K562 (cell line): ENCODE measurements around the gene GLIS1. TPM values are rescaled to one million over a fixed set of nuclear protein-coding genes. Genes with fewer than 3 reads are reported as not detected.
A peak's percentile ranks its signal among the peaks of the same experiment; 100 is the strongest.

Experiments used
- ATAC-seq: fragments of 200-7000 bp; cut with Tn5 transposase; 3 replicates; pipeline ENCODE4 v1.9.1; 2020; ENCODE audit warnings: moderate library complexity
- BruUV-seq: library from RNA; stranded (reverse); fragments of 400-500 nt; replicated peaks from 2 replicates; lab custom pipeline; 2021; lab: Mats Ljungman, UMichigan
- CTCF ChIA-PET: fragments of 300-600 bp; formaldehyde crosslinking; extraction: SDS; loops from one replicate; lab custom pipeline; 2021; ENCODE audit warnings: low intra/inter-chr PET ratio; lab: Yijun Ruan, JAX
- POLR2A ChIA-PET: fragments of 300-600, 350-650 bp; sonication (Branson Sonifier 250); formaldehyde crosslinking; extraction: SDS; loops from one replicate; lab custom pipeline; 2021; ENCODE audit warnings: antibody characterized with exemption, inconsistent platforms; lab: Yijun Ruan, JAX
- DNase-seq, 4 experiments: peaks; one replicate each; pipeline versions ENCODE4 v3.0.0 to v3.0.0-alpha.2; 2011 to 2018; ENCODE audit warnings: low spot score in 3 of 4, mixed read lengths in 3 of 4; ENCODE audit errors: extremely low read depth in 1 of 4
- FAIRE-seq: peaks from 2 replicates; lab custom pipeline; 2011; peaks lifted over from hg19 to GRCh38; lab: Jason Lieb, UNC
- H2AFZ ChIP-seq: 2 replicates; pipeline ENCODE4 v1.6.0; 2011; ENCODE audit warnings: low read depth, low read length, control low read depth, inconsistent platforms
- H3K27ac ChIP-seq: fragments of 200-600 bp; 3 replicates; pipeline ENCODE4 v1.8.0; 2011; ENCODE audit warnings: low read depth, mild to moderate bottlenecking, control low read depth, inconsistent platforms, low read length, moderate library complexity, mixed read lengths; ENCODE audit errors: extremely low read depth
- H3K27me3 ChIP-seq, 2 experiments: fragments of 300-600 bp in 1 of 2; 2 replicates in 1 of 2; 3 replicates in 1 of 2; pipeline versions ENCODE4 v1.6.0 to v1.8.0; 2011; ENCODE audit warnings: inconsistent platforms in 2 of 2, low read length in 2 of 2, mild to moderate bottlenecking in 1 of 2, mixed read lengths in 1 of 2, moderate library complexity in 1 of 2; ENCODE audit not compliant: control insufficient read depth in 2 of 2, insufficient read depth in 2 of 2
- H3K36me3 ChIP-seq: fragments of 300-600 bp; 3 replicates; pipeline ENCODE4 v1.8.0; 2011; ENCODE audit warnings: mild to moderate bottlenecking, low read length, inconsistent platforms; ENCODE audit not compliant: control insufficient read depth, insufficient read depth
- H3K4me1 ChIP-seq, 2 experiments: fragments of 200-600 bp in 1 of 2; replicated peaks in 1 of 2; 2 replicates in 1 of 2; 3 replicates in 1 of 2; pipeline versions ENCODE4 v1.5.1 to v1.8.0; 2011; ENCODE audit warnings: inconsistent platforms in 2 of 2, low read length in 2 of 2, mild to moderate bottlenecking in 1 of 2, mixed read lengths in 1 of 2, moderate library complexity in 1 of 2; ENCODE audit not compliant: control insufficient read depth in 2 of 2, insufficient read depth in 2 of 2
- H3K4me2 ChIP-seq: 2 replicates; pipeline ENCODE4 v1.6.1; 2011; ENCODE audit warnings: low read length, control low read depth, inconsistent platforms, mixed read lengths; ENCODE audit not compliant: insufficient read depth
- H3K4me3 ChIP-seq: fragments of 200-600 bp; sonication (generic), shearing (Covaris generic); 2 replicates; pipeline ENCODE4 v1.5.1; 2016; ENCODE audit warnings: control low read depth, inconsistent platforms
- H3K79me2 ChIP-seq: fragments of 200-600 bp; 3 replicates; pipeline ENCODE4 v1.8.0; 2011; ENCODE audit warnings: low read length, inconsistent platforms; ENCODE audit not compliant: control insufficient read depth, insufficient read depth
- H3K9ac ChIP-seq, 2 experiments: 2 replicates each; pipeline versions ENCODE4 v1.6.0 to v1.6.1; 2011; ENCODE audit warnings: low read depth in 2 of 2, low read length in 2 of 2, control low read depth in 1 of 2, inconsistent platforms in 1 of 2, mild to moderate bottlenecking in 1 of 2, mixed read lengths in 1 of 2; ENCODE audit not compliant: insufficient read depth in 1 of 2
- H3K9me1 ChIP-seq: one replicate; pipeline ENCODE4 v1.6.0; 2011; ENCODE audit warnings: inconsistent platforms, mild to moderate bottlenecking, low read length, moderate library complexity; ENCODE audit not compliant: control insufficient read depth, insufficient read depth
- H3K9me3 ChIP-seq: replicated peaks from 2 replicates; pipeline ENCODE4 v1.5.1; 2011; ENCODE audit warnings: low read depth, low read length, inconsistent platforms; ENCODE audit not compliant: control insufficient read depth, insufficient read depth
- H4K20me1 ChIP-seq: replicated peaks from 2 replicates; pipeline ENCODE4 v1.6.1; 2011; ENCODE audit warnings: low read length, inconsistent platforms, mixed read lengths; ENCODE audit not compliant: control insufficient read depth, insufficient read depth
- BCOR ChIP-seq: fragments of 450-650 bp; IDR thresholded peaks from 2 replicates; pipeline ENCODE4 v1.6.1; 2016
- CC2D1A ChIP-seq: fragments of 450-650 bp; IDR thresholded peaks from 2 replicates; pipeline ENCODE4 v1.6.1; 2017; ENCODE audit warnings: mild to moderate bottlenecking
- EGR1 ChIP-seq: fragments of 450-650 bp; conservative IDR thresholded peaks from 2 replicates; pipeline ENCODE4 v1.6.1; 2017; ENCODE audit warnings: mild to moderate bottlenecking
- SMC3 ChIP-seq: conservative IDR thresholded peaks from 2 replicates; pipeline ENCODE4 v1.6.1; 2011; ENCODE audit warnings: low read depth, low read length, improper control_type of control experiment; ENCODE audit not compliant: insufficient read depth
- ZNF444 ChIP-seq: fragments of 250-450 bp; sonication (Bioruptor Pico); IDR thresholded peaks from 2 replicates; pipeline ENCODE4 v1.4.0; 2020; ENCODE audit warnings: mild to moderate bottlenecking, moderate library complexity
- ZNF57 ChIP-seq: fragments of 450-650 bp; formaldehyde crosslinking; IDR thresholded peaks from 2 replicates; pipeline ENCODE4 v1.4.0; 2020; ENCODE audit warnings: mild to moderate bottlenecking, moderate library complexity
- WGBS: fragments of 100-300 bp; shearing (Covaris generic); methylation state at CpG from one replicate; pipeline ENCODE4 v1.1.6; 2016; ENCODE audit warnings: low coverage, mixed read lengths; ENCODE audit not compliant: insufficient coverage; ENCODE audit errors: missing lambda C conversion rate; 5-methylcytosine and 5-hydroxymethylcytosine counted together
- in situ Hi-C: fragments of 300-500 bp; cut with MboI; formaldehyde crosslinking; loops from 4 replicates; pipeline ENCODE4 v1.15.0; 2018; ENCODE audit warnings: inconsistent platforms, mixed read lengths
- intact Hi-C: fragments of 100-400 bp; cut with micrococcal nuclease; formaldehyde crosslinking; loops from 2 replicates; pipeline ENCODE4 v1.14.2; 2022
- polyA plus RNA-seq, 8 experiments: library from polyadenylated mRNA; depleted of rRNA in 4 of 8; stranded (reverse) in 5 of 8; unstranded in 3 of 8; fragments of >200 nt; fragmentation: Nextera tagmentation in 2 of 8; fragmentation: Illumina TruSeq in 1 of 8; extraction: Ambion mirVana in 2 of 8; extraction: Trizol in 1 of 8; gene quantifications; 2 replicates each; pipeline versions ENCODE4 v1.2.1 to v1.2.3, GENCODE V29; 2011 to 2014; ENCODE audit warnings: inconsistent platforms in 1 of 8, missing spikeins in 1 of 8
- total RNA-seq, 7 experiments: library from RNA; depleted of rRNA in 6 of 7; stranded (reverse); fragments of >200 nt in 6 of 7; fragmentation: Illumina TruSeq in 2 of 7; extraction: Trizol in 2 of 7; gene quantifications; 2 replicates each; pipeline versions ENCODE4 v1.2.1 to v1.2.3, GENCODE V29; 2011 to 2021; ENCODE audit warnings: low replicate concordance in 1 of 7
- TF ChIP-seq, protein P1 (sequence below): IDR thresholded peaks from 2 replicates; pipeline ENCODE4 v1.6.1; 2016; ENCODE audit warnings: missing genetic modification characterization, missing compliant biosample characterization

Gene GLIS1
- total and polyA plus RNA-seq, 9 of the 15 experiments (the other 6 are each of a cell fraction or from before 2014, with no cell fraction given): not detected

DNA sequence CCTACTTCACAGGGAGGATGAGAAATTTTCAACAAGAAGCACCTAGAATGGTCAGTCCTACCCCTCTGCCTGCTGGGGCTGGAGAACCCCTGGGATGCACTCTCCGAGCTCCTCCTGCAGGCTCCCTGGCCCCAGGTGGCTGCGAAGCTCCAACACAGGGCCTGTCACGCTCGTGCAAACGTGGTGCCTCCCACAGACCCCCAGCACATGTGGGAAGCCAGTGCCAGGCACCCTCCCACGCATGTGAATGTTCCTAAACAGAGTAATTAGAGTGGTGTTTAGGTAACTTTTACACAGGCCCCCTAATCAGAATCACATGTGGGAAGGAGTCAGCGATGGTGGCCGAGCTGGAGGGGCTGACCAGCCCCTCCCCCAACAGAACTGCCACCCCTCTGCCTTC is 28.4 kb downstream of the GLIS1 start:
- in situ Hi-C loops (no loop called here), intact Hi-C loops (no loop called here)
- Histone ChIP-seq H3K4me3 (no peak overlapping the region), H3K9ac (no peak overlapping the region), H3K9me1 (no peaks in the 10 kb centered on the region), H3K9me3 (no peaks in the 10 kb centered on the region), H3K36me3 (no peaks in the 10 kb centered on the region), H3K4me1 (no peaks in the 10 kb centered on the region), H2AFZ (no peak overlapping the region), H3K27ac (no peak overlapping the region), H3K4me2 (no peak overlapping the region), H3K27me3 (peaks cover 21 to 62% of the 10 kb centered on the region in 2 experiments; a peak in 4 of 5 replicates), H4K20me1 (peaks cover 4% of the 10 kb centered on the region), H3K79me2 (no peaks in the 10 kb centered on the region)
- CTCF ChIA-PET: no interaction called here
- TF ChIP-seq EGR1: 0 out of 2 replicates have a peak, but pooled peaks have one; percentile 5
- no peak for TF ChIP-seq ZNF57 (CRISPR knock-in tag)
- no peak for TF ChIP-seq ZNF444 (CRISPR knock-in tag)
- 2% methylated on average over 8 of the region's 8 CpGs for WGBS
- no peak for DNase-seq
- POLR2A ChIA-PET: interaction anchor here (0.6 kb wide), 1 partner anchor 505 kb away, joined by 3 read pairs; no protein-coding TSS in a partner anchor
- FAIRE-seq: no peak
- no peak for ATAC-seq
- BruUV-seq: no TSS peak

- intact Hi-C loops (no loop called here), in situ Hi-C loops (no loop called here)
- Histone ChIP-seq H3K9ac (no peak overlapping the region), H2AFZ (no peak overlapping the region), H3K4me2 (no peak overlapping the region), H3K27me3 (peaks cover 38 to 71% of the 10 kb centered on the region in 2 experiments; a peak in 4 of 5 replicates), H3K27ac (no peak overlapping the region), H3K79me2 (no peaks in the 10 kb centered on the region), H4K20me1 (peaks cover 4% of the 10 kb centered on the region), H3K9me1 (no peaks in the 10 kb centered on the region), H3K4me1 (no peaks in the 10 kb centered on the region)
- no TSS peak for BruUV-seq
- no peak for FAIRE-seq
- POLR2A ChIA-PET: no interaction called here
- no peak for DNase-seq
- ATAC-seq: no peak
- CTCF ChIA-PET: no interaction called here
- TF ChIP-seq, protein P1, sequence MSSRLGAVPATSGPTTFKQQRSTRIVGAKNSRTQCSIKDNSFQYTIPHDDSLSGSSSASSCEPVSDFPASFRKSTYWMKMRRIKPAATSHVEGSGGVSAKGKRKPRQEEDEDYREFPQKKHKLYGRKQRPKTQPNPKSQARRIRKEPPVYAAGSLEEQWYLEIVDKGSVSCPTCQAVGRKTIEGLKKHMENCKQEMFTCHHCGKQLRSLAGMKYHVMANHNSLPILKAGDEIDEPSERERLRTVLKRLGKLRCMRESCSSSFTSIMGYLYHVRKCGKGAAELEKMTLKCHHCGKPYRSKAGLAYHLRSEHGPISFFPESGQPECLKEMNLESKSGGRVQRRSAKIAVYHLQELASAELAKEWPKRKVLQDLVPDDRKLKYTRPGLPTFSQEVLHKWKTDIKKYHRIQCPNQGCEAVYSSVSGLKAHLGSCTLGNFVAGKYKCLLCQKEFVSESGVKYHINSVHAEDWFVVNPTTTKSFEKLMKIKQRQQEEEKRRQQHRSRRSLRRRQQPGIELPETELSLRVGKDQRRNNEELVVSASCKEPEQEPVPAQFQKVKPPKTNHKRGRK (tag): no peak
- TF ChIP-seq SMC3: no peak
- TF ChIP-seq CC2D1A: no peak
- no peak for TF ChIP-seq BCOR
- TF ChIP-seq, all 486 proteins: peak for 0
- H3K9me3 ChIP-seq: no peaks in the 10 kb centered on the region
- no peaks in the 10 kb centered on the region for H3K36me3 ChIP-seq
- 5% methylated on average over 3 of the region's 3 CpGs for WGBS
- no peak overlapping the region for H3K4me3 ChIP-seq
These were observed 30.3 kb downstream of the GLIS1 start for GRCh38 chr1:53708687-53709086.
